SU-DHL-6 (cell line): Measurements from ENCODE around the gene C6orf89.

Experiments used
- CTCF ChIP-seq: fragments of 200-600 bp; sonication (generic); IDR thresholded peaks from one replicate; pipeline ENCODE4 v1.5.1; 2017; ENCODE audit warnings: antibody characterized with exemption, mild to moderate bottlenecking, low read length, moderate library complexity; ENCODE audit not compliant: insufficient read depth, poor library complexity, severe bottlenecking
- EZH2phosphoT487 ChIP-seq: fragments of 200-600 bp; sonication (generic), shearing (Covaris generic); conservative IDR thresholded peaks from 2 replicates; pipeline ENCODE4 v1.6.1; 2018; ENCODE audit warnings: mild to moderate bottlenecking, antibody characterized with exemption, low read length, moderate library complexity, mixed read lengths

DNA sequence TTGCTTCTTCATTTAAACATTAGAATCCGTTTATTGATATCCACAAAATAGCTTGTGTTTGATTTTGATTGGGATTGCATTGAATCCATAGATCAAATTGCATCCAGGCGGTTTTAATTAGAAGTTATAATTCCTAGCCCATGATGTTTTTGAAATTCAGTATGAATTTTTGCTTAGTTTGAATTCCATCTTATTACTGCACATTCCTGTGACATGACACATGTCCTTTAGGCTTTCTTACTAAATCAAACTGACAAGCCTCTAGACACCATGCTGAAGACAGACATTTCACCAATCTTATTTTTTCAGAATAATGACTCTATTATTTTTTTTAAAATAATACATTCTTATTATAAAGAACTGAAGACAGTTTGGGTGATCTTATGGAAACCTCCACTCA is 47.4 kb downstream of the C6orf89 start:
- TF ChIP-seq CTCF (no peak), EZH2phosphoT487 (no peak)
